Gastrocnemius medialis (tissue), 4 donors: ENCODE data around the gene KIF7. TPM values are rescaled to one million over a fixed set of nuclear protein-coding genes. Genes with fewer than 3 reads are reported as not detected.

ENCODE experiments used
- ATAC-seq, 2 donors: fragments of 150-250 bp; one replicate each; pipeline ENCODE4 v1.9.1; 2016
- DNase-seq, 2 donors: peaks; one replicate each; pipeline ENCODE4 v3.0.0-alpha.2; 2019
- H3K27ac ChIP-seq, 4 donors: fragments of 200-600 bp; sonication (generic); 1 replicate in 1 of 4; 2 replicates in 3 of 4; pipeline ENCODE4 v1.5.1; 2016 to 2018; ENCODE audit warnings: mild to moderate bottlenecking in 2 of 4, moderate library complexity in 1 of 4
- H3K27me3 ChIP-seq, 3 donors: fragments of 200-600 bp; sonication (generic) in 2 of 3; 1 replicate in 1 of 3; 2 replicates in 2 of 3; pipeline versions ENCODE4 v1.5.1 to v1.6.0; 2016 to 2019; ENCODE audit warnings: mild to moderate bottlenecking in 1 of 3, moderate library complexity in 1 of 3
- H3K36me3 ChIP-seq, 2 donors: fragments of 200-600 bp; sonication (generic) in 1 of 2; one replicate each; pipeline ENCODE4 v1.5.1; 2017 to 2018
- H3K4me1 ChIP-seq, 2 donors: fragments of 200-600 bp; sonication (generic) in 1 of 2; one replicate each; pipeline ENCODE4 v1.5.1; 2016 to 2017; ENCODE audit warnings: mild to moderate bottlenecking in 2 of 2
- H3K4me3 ChIP-seq, 4 donors: fragments of 200-600 bp; sonication (generic) in 3 of 4; 1 replicate in 1 of 4; 2 replicates in 3 of 4; pipeline ENCODE4 v1.5.1; 2016 to 2019; ENCODE audit warnings: mild to moderate bottlenecking in 2 of 4
- H3K9me3 ChIP-seq, 3 donors: fragments of 200-600 bp; sonication (generic) in 2 of 3; 1 replicate in 1 of 3; 2 replicates in 2 of 3; pipeline ENCODE4 v1.5.1; 2016 to 2019
- CTCF ChIP-seq, 5 experiments: fragments of 450-650 bp in 3 of 5; fragments of 200-600 bp in 2 of 5; sonication (generic) in 2 of 5; IDR thresholded peaks in 4 of 5; conservative IDR thresholded peaks in 1 of 5; 1 replicate in 4 of 5; 2 replicates in 1 of 5; pipeline ENCODE4 v1.5.1; 2016 to 2019; ENCODE audit warnings: antibody characterized with exemption in 5 of 5, mild to moderate bottlenecking in 3 of 5, moderate library complexity in 3 of 5
- POLR2A ChIP-seq, 2 donors: fragments of 450-650 bp; IDR thresholded peaks; one replicate each; pipeline ENCODE4 v1.6.1; 2017; ENCODE audit warnings: antibody characterized with exemption in 2 of 2, mild to moderate bottlenecking in 2 of 2, moderate library complexity in 2 of 2
- in situ Hi-C, 4 donors: fragments of 200-750 bp; cut with MboI; loops; one replicate each; pipeline versions ENCODE4 v1.15.0 to v1.8.0; 2017; ENCODE audit warnings: low sequenced_read_pairs in 4 of 4
- intact Hi-C: fragments of 100-400 bp; cut with DNase I; formaldehyde crosslinking; loops from one replicate; pipeline ENCODE4 v1.15.1; 2023; ENCODE audit warnings: low total_unique reads
- total RNA-seq, 4 donors: library from RNA; depleted of rRNA; stranded (reverse); fragments of >200 nt; gene quantifications; one replicate each; pipeline versions ENCODE4 v1.1.0 to v1.2.3, GENCODE V29; 2016

KIF7 gene
- total RNA-seq, 4 donors from 2014 or later, result 0.19 to 0.66 (median 0.61) TPM

- intact Hi-C loops, result no loop called here
- no peak for DNase-seq
- in situ Hi-C loops, result no loop called here
These were observed 9.4 kb upstream of the KIF7 start for GRCh38 chr15:89664441-89665350.

GRCh38 chr15:89662893-89663626, 7.8 kb upstream of the KIF7 start:
- in situ Hi-C loops, result no loop called here
- Histone ChIP-seq H3K27me3 (no peaks in the 10 kb centered on the region), H3K36me3 (no peaks in the 10 kb centered on the region), H3K4me1 (peaks cover 14 to 16% of the 10 kb centered on the region in 2 donors), H3K27ac (peak overlapping the region in 3 of 4 donors; percentile 44 to 75 (median 75)), H3K9me3 (no peaks in the 10 kb centered on the region), H3K4me3 (no peak overlapping the region)
- DNase-seq, result peak; percentile 36 to 65
- ATAC-seq, result peak; percentile 72 to 77
- intact Hi-C loops, result no loop called here
- TF ChIP-seq CTCF (IDR thresholded peaks at IDR 0.05 in 4 of 5, conservative IDR thresholded peaks at IDR 0.05 in 1 of 5), result no peak

More at GRCh38 chr15:89664441-89665350, 9.4 kb upstream of the KIF7 start:
- peak overlapping the region; percentile 37 to 60 (median 50) for H3K4me3 ChIP-seq
- TF ChIP-seq POLR2A (IDR thresholded peaks at IDR 0.05) (no peak), CTCF (IDR thresholded peaks at IDR 0.05 in 4 of 5, conservative IDR thresholded peaks at IDR 0.05 in 1 of 5) (no peak)
- no peaks in the 10 kb centered on the region for H3K27me3 ChIP-seq
- ATAC-seq, result no peak
- H3K27ac ChIP-seq, result peak overlapping the region; percentile 56 to 78 (median 65)
- no peaks in the 10 kb centered on the region for H3K9me3 ChIP-seq
- no peaks in the 10 kb centered on the region for H3K36me3 ChIP-seq
- peaks cover 14 to 16% of the 10 kb centered on the region in 2 donors for H3K4me1 ChIP-seq

GRCh38 chr15:89660556-89660955, 5.3 kb upstream of the KIF7 start:
- intact Hi-C loops, result no loop called here
- no peaks in the 10 kb centered on the region for H3K27me3 ChIP-seq
- H3K9me3 ChIP-seq, result no peaks in the 10 kb centered on the region
- peaks cover 14 to 16% of the 10 kb centered on the region in 2 donors for H3K4me1 ChIP-seq
- ATAC-seq, result no peak
- H3K27ac ChIP-seq, result no peak overlapping the region
- H3K4me3 ChIP-seq, result no peak overlapping the region
- in situ Hi-C loops, result no loop called here
- no peaks in the 10 kb centered on the region for H3K36me3 ChIP-seq
- no peak for TF ChIP-seq POLR2A (IDR thresholded peaks at IDR 0.05)
- no peak for TF ChIP-seq CTCF (IDR thresholded peaks at IDR 0.05 in 4 of 5, conservative IDR thresholded peaks at IDR 0.05 in 1 of 5)
- no peak for DNase-seq

- Histone ChIP-seq H3K36me3 (no peaks in the 10 kb centered on the region), H3K27ac (no peak overlapping the region), H3K4me1 (peaks cover 12 to 17% of the 10 kb centered on the region in 2 donors), H3K4me3 (no peak overlapping the region), H3K9me3 (no peaks in the 10 kb centered on the region), H3K27me3 (peaks cover 3 to 10% (median 6%) of the 10 kb centered on the region in 3 donors)
- ATAC-seq (no peak), DNase-seq (no peak)
- TF ChIP-seq POLR2A (IDR thresholded peaks at IDR 0.05) (no peak), CTCF (IDR thresholded peaks at IDR 0.05 in 4 of 5, conservative IDR thresholded peaks at IDR 0.05 in 1 of 5) (no peak)
- in situ Hi-C loops (no loop called here), intact Hi-C loops (no loop called here)
These were observed 4.0 kb upstream of the KIF7 start for GRCh38 chr15:89659295-89659694.
